Measurements from ENCODE around the gene PRDM16.

Gene PRDM16

GRCh38 chr1:3318329-3318728 is 249.3 kb downstream of the PRDM16 start:
- H3K27ac ChIP-seq (ENCODE audit: low read length): no peak overlapping the region
- no peak for DNase-seq (ENCODE audit: low read depth, low spot score)
- H3K9me3 ChIP-seq (ENCODE audit: control insufficient read depth, insufficient read depth, low read length): no peaks in the 10 kb centered on the region; the same call in 1 of the 2 replicates
- WGBS (ENCODE audit: insufficient coverage, insufficient read length): no CpG with 5 or more reads among the region's 2 CpGs
- H3K4me3 ChIP-seq (ENCODE audit: low read length): no peak overlapping the region
- no peaks in the 10 kb centered on the region for H3K4me1 ChIP-seq (ENCODE audit: control insufficient read depth, insufficient read depth, low read length)
- no peaks in the 10 kb centered on the region for H3K27me3 ChIP-seq (ENCODE audit: control insufficient read depth, insufficient read depth, low read length)
- no peaks in the 10 kb centered on the region for H3K36me3 ChIP-seq (ENCODE audit: control insufficient read depth, insufficient read depth, low read length)

GRCh38 chr1:3319874-3320245 is 250.9 kb downstream of the PRDM16 start:
- WGBS (ENCODE audit: insufficient coverage, insufficient read length): no CpG with 5 or more reads among the region's 4 CpGs
- H3K27me3 ChIP-seq (ENCODE audit: control insufficient read depth, insufficient read depth, low read length): no peaks in the 10 kb centered on the region
- DNase-seq (ENCODE audit: low read depth, low spot score): peak; percentile 22
- no peak overlapping the region for H3K4me3 ChIP-seq (ENCODE audit: low read length)
- no peaks in the 10 kb centered on the region; the same call in 1 of the 2 replicates for H3K9me3 ChIP-seq (ENCODE audit: control insufficient read depth, insufficient read depth, low read length)
- H3K27ac ChIP-seq (ENCODE audit: low read length): no peak overlapping the region
- no peaks in the 10 kb centered on the region for H3K36me3 ChIP-seq (ENCODE audit: control insufficient read depth, insufficient read depth, low read length)
- H3K4me1 ChIP-seq (ENCODE audit: control insufficient read depth, insufficient read depth, low read length): no peaks in the 10 kb centered on the region

GRCh38 chr1:3320246-3321152 is 251.5 kb downstream of the PRDM16 start:
- H3K4me3 ChIP-seq (ENCODE audit: low read length): no peak overlapping the region
- peaks cover 1% of the 10 kb centered on the region for H3K9me3 ChIP-seq (ENCODE audit: control insufficient read depth, insufficient read depth, low read length)
- no peaks in the 10 kb centered on the region for H3K27me3 ChIP-seq (ENCODE audit: control insufficient read depth, insufficient read depth, low read length)
- no peak for DNase-seq (ENCODE audit: low read depth, low spot score)
- no peaks in the 10 kb centered on the region for H3K4me1 ChIP-seq (ENCODE audit: control insufficient read depth, insufficient read depth, low read length)
- H3K27ac ChIP-seq (ENCODE audit: low read length): no peak overlapping the region
- no CpG with 5 or more reads among the region's 18 CpGs for WGBS (ENCODE audit: insufficient coverage, insufficient read length)
- no peaks in the 10 kb centered on the region for H3K36me3 ChIP-seq (ENCODE audit: control insufficient read depth, insufficient read depth, low read length)

GRCh38 chr1:3321559-3322449 is 252.8 kb downstream of the PRDM16 start:
- Histone ChIP-seq H3K4me1 (ENCODE audit: control insufficient read depth, insufficient read depth, low read length) (no peaks in the 10 kb centered on the region), H3K4me3 (ENCODE audit: low read length) (no peak overlapping the region), H3K36me3 (ENCODE audit: control insufficient read depth, insufficient read depth, low read length) (no peaks in the 10 kb centered on the region), H3K9me3 (ENCODE audit: control insufficient read depth, insufficient read depth, low read length) (peaks cover 2% of the 10 kb centered on the region), H3K27me3 (ENCODE audit: control insufficient read depth, insufficient read depth, low read length) (no peaks in the 10 kb centered on the region), H3K27ac (ENCODE audit: low read length) (no peak overlapping the region)
- WGBS (ENCODE audit: insufficient coverage, insufficient read length): 100% methylated on average over 4 of the region's 25 CpGs
- no peak for DNase-seq (ENCODE audit: low read depth, low spot score)

- DNase-seq (ENCODE audit: low read depth, low spot score): no peak
- H3K27ac ChIP-seq (ENCODE audit: low read length): no peak overlapping the region
- H3K27me3 ChIP-seq (ENCODE audit: control insufficient read depth, insufficient read depth, low read length): no peaks in the 10 kb centered on the region
- H3K36me3 ChIP-seq (ENCODE audit: control insufficient read depth, insufficient read depth, low read length): no peaks in the 10 kb centered on the region
- WGBS (ENCODE audit: insufficient coverage, insufficient read length): no CpG with 5 or more reads among the region's 17 CpGs
- H3K4me3 ChIP-seq (ENCODE audit: low read length): no peak overlapping the region; the same call in 1 of the 2 replicates
- peaks cover 2% of the 10 kb centered on the region for H3K9me3 ChIP-seq (ENCODE audit: control insufficient read depth, insufficient read depth, low read length)
- no peaks in the 10 kb centered on the region for H3K4me1 ChIP-seq (ENCODE audit: control insufficient read depth, insufficient read depth, low read length)
Observed at GRCh38 chr1:3322450-3323020, 253.5 kb downstream of the PRDM16 start.

- Histone ChIP-seq H3K4me1 (ENCODE audit: control insufficient read depth, insufficient read depth, low read length) (no peaks in the 10 kb centered on the region), H3K27ac (ENCODE audit: low read length) (no peak overlapping the region), H3K4me3 (ENCODE audit: low read length) (no peak overlapping the region), H3K9me3 (ENCODE audit: control insufficient read depth, insufficient read depth, low read length) (peaks cover 2% of the 10 kb centered on the region), H3K27me3 (ENCODE audit: control insufficient read depth, insufficient read depth, low read length) (no peaks in the 10 kb centered on the region), H3K36me3 (ENCODE audit: control insufficient read depth, insufficient read depth, low read length) (no peaks in the 10 kb centered on the region)
- DNase-seq (ENCODE audit: low read depth, low spot score): no peak
- WGBS (ENCODE audit: insufficient coverage, insufficient read length): no CpG with 5 or more reads among the region's 40 CpGs
Observed at GRCh38 chr1:3323021-3323795, 254.2 kb downstream of the PRDM16 start.

- no peak for DNase-seq (ENCODE audit: low read depth, low spot score)
- Histone ChIP-seq H3K4me3 (ENCODE audit: low read length) (no peak overlapping the region), H3K36me3 (ENCODE audit: control insufficient read depth, insufficient read depth, low read length) (no peaks in the 10 kb centered on the region), H3K27me3 (ENCODE audit: control insufficient read depth, insufficient read depth, low read length) (no peaks in the 10 kb centered on the region), H3K9me3 (ENCODE audit: control insufficient read depth, insufficient read depth, low read length) (peaks cover 3% of the 10 kb centered on the region), H3K27ac (ENCODE audit: low read length) (no peak overlapping the region), H3K4me1 (ENCODE audit: control insufficient read depth, insufficient read depth, low read length) (no peaks in the 10 kb centered on the region)
- WGBS (ENCODE audit: insufficient coverage, insufficient read length): no CpG with 5 or more reads among the region's 26 CpGs
Observed at GRCh38 chr1:3323796-3324703, 255.0 kb downstream of the PRDM16 start.

- WGBS (ENCODE audit: insufficient coverage, insufficient read length): no CpG with 5 or more reads among the region's 22 CpGs
- no peak for DNase-seq (ENCODE audit: low read depth, low spot score)
- no peak overlapping the region for H3K4me3 ChIP-seq (ENCODE audit: low read length)
- no peaks in the 10 kb centered on the region; the same call in 1 of the 2 replicates for H3K36me3 ChIP-seq (ENCODE audit: control insufficient read depth, insufficient read depth, low read length)
- peaks cover 4% of the 10 kb centered on the region for H3K9me3 ChIP-seq (ENCODE audit: control insufficient read depth, insufficient read depth, low read length)
- no peak overlapping the region for H3K27ac ChIP-seq (ENCODE audit: low read length)
- no peaks in the 10 kb centered on the region for H3K4me1 ChIP-seq (ENCODE audit: control insufficient read depth, insufficient read depth, low read length)
- no peaks in the 10 kb centered on the region for H3K27me3 ChIP-seq (ENCODE audit: control insufficient read depth, insufficient read depth, low read length)
Observed at GRCh38 chr1:3324704-3325535, 255.9 kb downstream of the PRDM16 start.

All from iPS DF 6.9 (cell line).